HG02571 (cell line): Measurements from ENCODE around the gene SUGCT.
A peak's percentile ranks its signal among the peaks of the same experiment; 100 is the strongest.
"Not testable (repeated sequence)": the region's sequence is repeated elsewhere in the genome, so short reads cannot be mapped to it uniquely, and the experiment has no call there.

ENCODE experiments used
- ATAC-seq: cut with Tn5 transposase; IDR thresholded peaks from one replicate; pipeline ENCODE4 v1.9.1; 2021; ENCODE audit warnings: mild to moderate bottlenecking, moderate library complexity; ENCODE audit not compliant: unreplicated experiment

SUGCT gene

DNA sequence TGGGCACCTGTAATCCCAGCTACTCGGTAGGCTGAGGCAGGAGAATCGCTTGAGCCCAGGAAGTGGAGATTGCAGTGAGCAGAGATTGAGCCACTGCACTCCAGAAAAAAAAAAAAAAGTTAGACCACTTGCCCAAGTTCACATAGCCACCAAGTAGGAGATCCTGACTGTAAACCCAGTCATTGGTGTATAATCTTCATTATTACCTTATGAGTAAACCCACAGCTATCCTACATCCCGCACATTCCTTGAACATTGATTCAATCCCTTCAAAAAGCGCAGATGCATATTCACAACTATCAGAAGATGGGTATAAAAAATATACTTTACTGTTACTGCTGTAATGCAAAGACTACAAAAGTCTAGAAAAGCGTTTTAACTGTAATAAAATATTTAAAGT, 512.9 kb downstream of the SUGCT start:
- no peak for ATAC-seq

DNA sequence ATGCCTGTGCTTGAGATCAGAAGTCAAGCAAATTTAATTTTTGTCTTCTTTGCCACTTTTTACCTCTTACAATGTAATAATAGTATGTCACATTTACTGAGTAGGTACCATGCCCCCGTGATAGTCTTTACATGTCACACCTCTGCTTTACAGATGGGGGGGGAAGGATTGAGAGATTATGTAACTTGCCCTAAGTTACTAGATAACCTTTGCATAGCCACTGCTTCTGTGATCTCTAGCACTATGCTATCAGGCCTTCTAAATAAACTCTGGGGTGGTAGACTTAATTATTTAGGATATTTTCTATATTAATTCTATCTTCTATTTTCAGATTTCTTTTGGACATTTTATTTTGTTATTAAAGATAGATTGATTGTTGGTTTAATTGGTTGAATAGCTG, 514.4 kb downstream of the SUGCT start:
- ATAC-seq: no peak

DNA sequence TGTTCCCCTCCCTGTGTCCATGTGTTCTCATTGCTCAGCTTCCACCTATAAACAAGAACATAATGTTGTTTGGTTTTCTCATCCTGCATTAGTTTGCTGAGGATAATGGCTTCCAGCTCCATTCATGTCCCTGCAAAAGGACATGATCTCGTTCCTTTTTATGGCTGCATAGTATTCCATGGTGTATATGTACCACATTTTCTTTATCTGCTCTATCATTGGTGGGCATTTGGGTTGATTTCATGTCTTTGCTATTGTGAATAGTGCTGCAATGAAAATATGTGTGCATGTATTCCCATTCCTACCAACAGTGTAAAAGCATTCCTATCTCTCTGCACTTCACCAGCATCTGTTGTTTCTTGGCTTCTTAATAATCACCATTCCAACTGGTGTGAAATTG, 516.1 kb downstream of the SUGCT start:
- ATAC-seq: not testable (repeated sequence)

DNA sequence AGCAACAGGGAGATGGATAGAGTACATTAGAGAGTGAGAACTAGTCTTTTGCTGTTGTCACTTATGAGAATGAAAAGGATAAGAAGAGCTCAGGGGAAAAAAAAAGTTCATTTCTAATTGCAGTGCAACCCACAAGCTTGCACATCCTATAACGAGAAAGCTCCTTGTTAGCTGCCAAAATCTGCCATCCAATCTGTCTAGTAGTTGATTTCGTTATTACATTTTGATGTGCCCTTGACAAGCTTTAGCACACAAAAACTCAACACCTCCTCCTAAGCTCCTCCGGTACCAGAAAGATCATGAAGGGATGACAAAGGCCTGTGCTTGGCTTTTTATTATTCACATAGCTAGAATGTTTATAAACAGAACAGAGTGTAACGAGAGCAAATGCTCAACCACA, 519.4 kb downstream of the SUGCT start:
- no peak for ATAC-seq

DNA sequence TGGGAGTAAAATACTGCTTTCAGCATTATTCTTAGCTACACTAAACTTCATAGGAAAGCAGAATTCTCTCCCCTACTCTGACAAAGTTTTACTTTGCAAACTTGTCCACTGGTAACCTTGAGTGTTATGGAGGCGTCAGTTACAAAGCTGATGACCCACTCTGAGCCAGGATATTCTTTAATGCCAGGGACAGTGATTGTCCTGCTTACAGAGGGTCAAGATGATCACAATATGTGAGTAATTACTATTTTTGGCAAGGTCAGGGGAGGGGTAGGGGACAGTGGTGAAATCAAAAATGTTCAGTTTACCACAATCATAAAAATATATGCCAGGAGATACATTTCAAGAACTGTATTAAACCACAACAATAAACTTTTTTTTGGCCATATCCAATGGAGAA, 520.6 kb downstream of the SUGCT start:
- ATAC-seq: no peak

DNA sequence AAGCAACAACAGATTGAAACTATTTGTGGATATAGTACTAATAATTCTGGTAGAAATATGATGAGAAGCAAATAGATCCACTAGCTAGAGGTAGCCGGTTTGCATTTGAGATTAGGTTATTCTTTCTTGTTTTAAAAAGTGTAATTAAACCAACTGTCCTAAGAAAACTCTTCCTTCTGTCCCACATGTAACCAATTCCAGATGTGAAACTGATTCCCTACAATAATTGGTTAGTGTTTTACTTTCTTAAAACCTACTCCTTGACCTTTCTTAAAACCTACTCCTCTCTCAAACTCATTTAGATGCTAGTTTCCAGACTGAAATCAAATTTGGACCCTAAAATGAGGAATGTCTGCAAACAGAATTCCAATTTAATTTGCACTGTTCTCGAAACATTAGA, 521.5 kb downstream of the SUGCT start:
- no peak for ATAC-seq

DNA sequence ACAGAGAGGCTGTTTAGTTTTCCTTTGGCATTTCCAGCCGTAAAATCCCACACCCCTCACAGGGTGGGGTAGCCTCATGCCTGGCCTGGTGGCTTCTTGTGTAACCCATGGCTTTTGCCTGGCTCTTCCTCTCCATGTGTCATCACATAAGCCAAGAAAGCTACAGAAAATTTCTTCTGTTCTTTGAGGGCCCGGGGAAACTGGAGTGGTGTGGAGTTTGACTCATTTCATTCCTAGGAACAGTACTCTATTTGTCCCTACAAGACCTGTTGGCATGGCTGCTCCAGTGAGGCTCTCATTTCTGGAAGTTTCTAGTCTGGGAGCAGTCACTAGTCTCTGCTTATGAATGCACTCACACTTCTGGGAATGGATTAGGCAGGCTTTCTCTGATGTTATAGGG, 523.9 kb downstream of the SUGCT start:
- ATAC-seq: no peak

DNA sequence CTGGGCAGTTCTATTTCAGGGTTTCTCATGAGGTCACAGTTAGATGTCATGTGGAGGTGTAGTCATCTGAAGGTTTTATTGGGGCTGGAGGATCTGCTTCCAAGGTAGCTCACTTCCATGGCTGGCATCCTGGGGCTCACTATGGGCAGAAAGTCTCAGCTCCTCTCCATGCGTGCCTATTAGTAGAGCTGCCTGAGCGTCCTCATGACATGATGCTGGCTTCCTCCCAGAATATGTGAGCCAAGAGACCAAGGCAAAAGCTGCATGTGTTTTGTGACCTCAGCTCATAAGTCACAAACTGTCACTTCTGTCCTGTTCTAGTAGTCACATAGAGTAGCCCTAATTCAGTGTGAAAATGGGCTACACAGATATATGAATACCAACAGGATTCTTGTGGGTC, 524.4 kb downstream of the SUGCT start:
- ATAC-seq: no peak

DNA sequence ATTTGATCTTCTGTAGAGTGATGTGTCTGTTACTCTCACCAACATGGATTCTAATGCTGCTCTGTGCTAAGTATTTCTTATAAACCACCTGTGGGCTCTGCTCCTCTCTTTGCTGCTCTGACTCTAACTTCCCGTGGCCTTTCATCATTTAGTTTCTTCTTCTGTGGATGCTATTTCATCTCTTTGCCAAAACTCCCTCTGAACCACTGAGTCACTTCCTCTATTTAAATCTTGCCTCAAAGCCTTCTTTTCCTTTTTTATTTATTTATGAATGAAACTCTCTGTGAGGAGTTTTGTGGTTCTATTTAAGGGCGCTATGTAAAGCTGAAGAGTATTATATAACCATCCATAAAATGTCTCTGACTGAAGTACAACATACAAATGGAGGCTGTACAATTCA, 538.5 kb downstream of the SUGCT start:
- ATAC-seq: no peak

DNA sequence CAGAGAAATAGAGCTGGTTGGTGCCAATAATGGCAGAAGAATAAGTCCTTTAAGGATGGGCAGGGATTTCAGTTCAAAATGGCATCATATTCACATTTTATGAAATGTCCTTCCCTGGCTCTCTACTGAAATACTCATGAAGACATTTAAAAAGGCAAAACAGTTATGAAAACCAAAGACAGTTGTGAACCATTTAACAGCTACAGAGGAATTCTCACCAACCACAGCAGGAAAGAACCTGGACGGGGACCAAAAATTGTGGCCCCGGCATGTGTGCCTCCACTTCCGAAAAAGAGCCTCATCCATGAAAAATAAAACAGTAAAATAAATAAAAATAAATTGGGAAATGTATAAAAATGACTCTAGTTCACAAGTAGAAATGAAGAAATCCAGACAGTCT, 539.5 kb downstream of the SUGCT start:
- ATAC-seq: no peak

DNA sequence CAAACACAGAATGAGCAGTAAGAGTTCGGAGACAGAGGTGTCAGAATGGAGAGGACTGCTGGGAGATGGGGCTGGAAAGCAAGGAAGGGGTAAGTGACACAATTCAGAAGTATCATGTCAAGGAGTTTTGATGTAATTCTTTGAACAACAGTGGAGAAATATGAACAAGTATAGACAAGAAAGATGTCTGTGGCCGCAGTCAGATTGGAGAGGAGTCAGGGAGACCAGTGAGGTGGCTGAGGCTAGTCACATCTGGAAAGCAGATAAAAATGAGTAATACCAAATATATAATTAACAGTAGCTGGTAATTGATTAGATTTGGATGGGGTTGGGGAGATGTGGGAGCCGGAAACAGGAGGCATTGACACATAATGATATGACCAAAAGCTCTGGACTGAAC, 540.9 kb downstream of the SUGCT start:
- no peak for ATAC-seq

DNA sequence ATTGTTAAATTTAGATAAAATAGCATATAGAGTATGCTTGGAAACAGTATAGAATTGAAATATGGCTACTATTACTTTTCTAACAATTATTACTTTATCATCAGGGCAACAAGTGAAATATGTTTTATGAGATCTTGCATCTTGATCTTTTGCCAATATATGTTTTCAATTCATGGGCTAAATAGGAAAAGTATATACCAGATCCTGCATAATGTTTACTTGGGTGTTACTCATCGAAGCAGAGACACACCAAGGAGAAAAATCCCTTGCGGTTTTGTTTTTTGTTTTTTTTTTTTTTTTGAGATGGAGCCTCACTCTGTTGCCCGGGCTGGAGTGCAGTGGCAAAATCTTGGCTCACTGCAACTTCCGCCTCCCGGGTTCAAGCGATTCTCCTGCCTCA, 541.4 kb downstream of the SUGCT start:
- no peak for ATAC-seq

DNA sequence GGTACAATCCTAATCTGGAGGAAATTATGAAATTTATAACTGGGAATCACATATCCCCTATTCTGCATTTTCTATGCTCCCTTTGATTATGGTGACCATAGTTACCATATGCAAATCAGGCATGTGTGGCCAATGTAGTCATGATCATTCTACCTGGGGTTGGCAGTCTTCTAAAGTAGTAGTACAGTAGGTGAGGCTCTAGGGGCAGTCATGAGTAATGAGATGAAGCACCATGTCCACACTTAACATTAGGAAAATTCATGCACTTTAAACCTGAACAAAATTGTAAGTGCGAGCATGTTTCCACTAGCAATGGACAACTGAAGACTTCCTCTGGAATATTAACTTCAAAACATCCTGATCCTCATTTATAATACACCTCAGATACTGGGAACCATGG, 545.9 kb downstream of the SUGCT start:
- ATAC-seq: peak; percentile 82

DNA sequence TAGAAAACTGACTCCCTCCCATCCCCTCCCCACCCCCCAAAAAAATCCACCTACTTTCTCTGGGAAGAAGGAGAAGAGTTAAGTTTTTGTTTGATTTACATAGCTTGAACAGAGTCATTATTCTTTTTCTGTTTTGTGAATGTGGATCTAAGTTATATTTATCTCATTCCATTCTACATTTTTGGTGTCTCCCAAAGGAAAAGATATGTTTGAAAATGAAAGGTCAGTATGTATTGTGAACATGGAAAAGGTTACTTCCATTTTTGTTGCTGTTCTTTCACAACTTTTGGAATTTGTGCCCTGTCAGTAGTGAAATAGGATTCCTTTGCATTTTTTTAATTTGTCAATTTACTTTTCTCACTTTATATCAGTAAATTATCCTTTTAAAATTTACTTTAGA, 547.9 kb downstream of the SUGCT start:
- no peak for ATAC-seq

DNA sequence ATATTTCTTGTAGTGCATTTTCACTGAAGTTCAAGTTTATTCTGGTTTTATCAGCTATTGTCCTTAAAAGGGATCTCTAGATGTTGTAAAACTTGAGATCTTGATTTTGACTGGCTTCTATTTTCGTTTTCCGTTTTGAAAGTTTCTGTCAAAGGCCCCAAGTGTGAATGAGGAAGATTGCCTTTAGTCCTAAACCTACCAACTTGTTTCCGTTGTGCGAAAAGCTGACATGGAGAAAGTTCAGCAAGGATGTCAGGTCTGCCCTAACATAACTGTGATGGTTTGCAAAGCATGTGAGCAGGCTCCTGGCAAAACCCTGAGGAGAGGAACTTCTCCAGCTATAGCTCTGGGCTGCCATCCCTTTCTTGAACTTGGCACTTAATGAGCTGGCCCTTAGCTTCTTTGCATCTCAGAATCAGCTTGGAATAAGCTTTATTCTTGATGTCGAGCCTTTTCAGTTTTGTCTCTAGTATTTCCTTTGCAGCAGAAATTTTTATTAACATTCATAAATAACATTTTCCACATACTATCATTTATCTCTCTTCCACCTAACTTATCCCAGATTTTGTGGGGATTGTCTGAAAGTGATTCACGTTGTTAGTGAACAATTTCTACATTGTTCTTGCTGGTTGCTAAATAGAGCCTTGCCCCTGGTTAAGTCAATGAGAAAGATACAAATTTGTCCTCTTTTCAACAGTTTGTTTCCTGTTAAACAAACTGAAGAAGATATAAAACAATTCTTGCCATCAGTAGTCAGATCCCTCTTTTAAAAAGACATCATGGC, 559.4 kb downstream of the SUGCT start:
- no peak for ATAC-seq

DNA sequence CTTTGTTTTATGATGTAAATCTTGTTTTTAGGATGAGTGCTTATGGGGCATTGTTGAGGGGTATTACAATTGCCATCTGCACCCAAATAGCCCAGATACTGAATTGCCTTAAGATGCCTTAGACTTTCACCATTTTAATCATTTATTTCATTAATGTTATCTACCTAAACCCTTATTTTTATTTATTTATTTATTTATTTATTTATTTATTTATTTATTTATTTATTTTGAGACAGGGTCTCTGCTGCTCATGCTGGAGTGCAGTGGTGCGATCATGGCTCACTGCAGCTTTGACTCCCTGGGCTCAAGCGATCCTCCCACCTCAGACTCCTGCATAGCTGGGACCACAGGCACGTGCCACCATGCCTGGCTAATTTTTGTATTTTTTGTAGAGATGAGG, 560.2 kb downstream of the SUGCT start:
- no peak for ATAC-seq

DNA sequence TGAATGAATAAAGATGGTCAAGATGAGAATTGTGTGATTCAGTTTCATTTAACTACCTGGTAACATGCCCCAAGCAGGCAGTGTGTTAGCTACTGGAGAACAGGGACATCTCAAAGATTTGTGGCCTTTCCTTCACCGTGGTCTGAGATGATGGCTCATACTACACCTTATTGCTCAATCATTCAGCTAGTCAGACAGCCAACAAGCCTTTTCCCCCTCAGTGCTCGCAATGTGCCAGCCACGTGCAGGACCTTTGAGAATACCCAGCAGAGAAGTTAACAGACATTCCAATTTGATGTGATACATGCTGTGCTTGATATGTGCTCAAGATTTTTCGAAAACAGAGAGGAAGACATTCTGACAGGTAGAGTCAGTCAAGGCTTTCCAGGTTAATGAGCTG, 562.8 kb downstream of the SUGCT start:
- no peak for ATAC-seq

DNA sequence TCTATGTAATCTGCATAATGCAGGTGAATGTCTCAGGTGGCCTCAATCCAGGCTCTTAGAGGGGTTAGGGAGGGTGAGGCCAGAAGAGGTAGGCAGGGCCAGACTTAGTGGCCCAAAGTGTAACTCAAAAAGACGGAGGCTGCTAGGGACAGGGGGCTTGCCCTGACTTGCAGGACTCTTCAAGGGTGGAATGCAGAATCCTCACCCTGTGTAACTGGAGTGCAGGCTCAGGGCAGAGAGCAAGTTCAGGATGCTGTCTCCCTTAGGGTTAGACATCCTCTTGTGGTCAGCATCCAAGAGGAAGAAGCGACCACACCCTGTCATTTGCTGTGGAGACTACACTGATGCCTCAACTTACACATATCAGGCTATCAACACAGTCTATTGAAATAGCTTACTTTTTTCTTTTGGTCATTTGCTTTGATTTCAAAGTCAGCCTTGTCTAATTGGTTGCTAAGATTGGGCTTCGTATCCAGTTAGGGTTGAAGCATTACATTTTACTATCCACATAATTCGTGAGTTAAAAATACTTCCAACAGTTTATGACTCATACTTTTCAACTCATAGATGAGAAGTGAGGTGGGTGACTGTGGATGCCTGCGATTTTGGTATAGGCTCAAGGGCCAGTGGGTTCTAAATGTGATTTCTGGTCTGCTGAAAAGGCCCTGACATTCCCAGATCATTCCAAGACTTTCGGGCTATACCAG, 563.6 kb downstream of the SUGCT start:
- ATAC-seq: no peak

DNA sequence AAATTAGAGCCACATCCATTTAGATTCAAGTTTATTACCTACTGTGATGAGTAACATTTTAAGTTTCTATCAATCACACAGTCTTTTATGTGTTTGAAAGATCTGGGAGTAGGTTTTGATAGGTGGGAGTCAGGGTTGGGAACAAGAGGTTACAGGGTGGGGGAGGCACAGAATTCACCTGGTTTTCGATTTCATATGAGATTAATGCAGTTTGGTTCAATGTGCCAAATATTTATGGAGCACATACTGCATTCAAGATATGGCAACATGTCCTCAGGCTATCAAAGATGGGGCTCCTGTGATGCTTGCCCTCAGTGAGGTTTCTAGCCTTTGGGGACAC, 564.1 kb downstream of the SUGCT start:
- ATAC-seq: no peak

DNA sequence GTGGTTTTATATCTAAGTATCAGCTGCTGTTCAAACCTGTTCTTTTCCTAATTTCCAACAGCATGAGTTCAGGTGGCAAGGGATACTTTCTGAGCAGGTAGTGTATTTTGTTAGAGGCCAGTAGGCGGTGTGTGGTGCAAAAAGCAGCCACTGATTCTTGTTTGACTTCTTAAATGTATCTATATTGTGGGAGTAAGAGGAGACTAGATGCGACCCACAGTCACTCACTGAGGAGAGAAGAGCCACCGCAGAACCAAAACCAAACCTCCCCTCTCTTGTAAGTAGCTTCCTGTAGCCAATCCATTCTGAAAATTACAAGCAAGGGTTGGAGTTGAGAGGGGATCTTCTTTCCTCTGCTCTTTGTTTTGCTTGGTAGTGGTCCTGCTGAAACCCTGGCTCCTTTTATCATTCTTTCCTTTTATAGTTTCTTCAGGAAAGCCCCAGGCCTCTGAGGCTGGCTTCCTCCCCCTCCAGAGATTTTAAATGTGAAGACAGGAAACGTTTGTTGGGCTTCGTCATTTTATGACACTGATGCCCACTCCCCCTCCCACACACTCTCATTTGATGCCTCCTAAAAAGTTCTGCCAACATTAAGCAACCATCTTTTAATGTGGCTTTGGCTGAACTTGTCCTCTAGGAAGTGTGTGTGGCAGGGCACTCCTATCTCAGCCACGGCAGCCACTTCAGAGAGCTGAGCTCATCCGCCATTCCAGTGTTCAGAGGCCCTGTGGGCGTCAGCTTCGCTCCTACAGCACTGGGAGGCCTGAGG, 566.0 kb downstream of the SUGCT start:
- no peak for ATAC-seq

DNA sequence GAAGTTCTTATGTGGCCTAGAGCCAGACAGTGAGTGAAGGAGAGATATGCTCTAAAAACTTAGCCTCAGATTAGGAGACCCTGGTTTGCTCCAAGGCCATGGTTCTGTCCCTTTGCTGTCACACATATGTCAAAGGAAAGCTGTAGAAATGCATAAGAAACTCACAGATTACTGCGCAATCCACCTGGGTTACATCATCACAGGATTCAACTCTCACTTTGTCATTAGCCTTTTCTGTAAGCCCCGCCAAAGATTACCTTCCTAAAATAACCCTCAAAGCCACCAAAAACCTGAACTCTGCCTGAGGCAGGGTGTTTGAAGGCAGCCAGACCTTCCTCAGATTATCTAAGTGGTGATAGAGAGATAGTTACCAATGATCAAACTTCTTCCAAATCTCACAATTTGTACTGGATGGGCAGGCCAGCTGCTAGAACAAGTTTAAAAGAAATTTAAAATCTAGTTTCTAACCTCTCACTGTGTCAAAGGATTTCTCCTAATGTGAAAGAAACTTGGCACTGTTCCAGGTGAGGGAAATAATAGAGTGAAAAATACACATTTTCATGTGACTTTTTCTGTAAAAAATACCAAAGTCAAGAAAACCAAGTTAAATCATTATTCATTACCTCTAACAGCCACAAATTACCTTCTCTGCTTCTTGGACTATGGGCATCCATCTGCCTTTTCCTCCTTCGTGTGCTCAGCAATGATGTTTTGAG, 567.2 kb downstream of the SUGCT start:
- ATAC-seq: no peak
